MV-4-11 (cell line): ENCODE results near the gene ARPC4.
"Not testable (repeated sequence)": the region's sequence is repeated elsewhere in the genome, so short reads cannot be mapped to it uniquely, and the experiment has no call there.

Experiments used
- DNase-seq: peaks from one replicate; lab custom pipeline; 2025; lab: John Stamatoyannopoulos, UW

The ARPC4 gene

GRCh38 chr3:9770276-9770812, 22.5 kb upstream of the ARPC4 start:
- no peak for DNase-seq

GRCh38 chr3:9771007-9771406, 21.9 kb upstream of the ARPC4 start:
- DNase-seq, result not testable (repeated sequence)

- DNase-seq, result no peak
Observed at GRCh38 chr3:9776896-9777693, 15.8 kb upstream of the ARPC4 start.

- DNase-seq, result no peak
Observed at GRCh38 chr3:9777694-9778021, 15.2 kb upstream of the ARPC4 start.

- DNase-seq, result peak; percentile 33
Observed at GRCh38 chr3:9778143-9779074, 14.5 kb upstream of the ARPC4 start.

GRCh38 chr3:9779075-9779593, 13.7 kb upstream of the ARPC4 start:
- DNase-seq, result peak; percentile 37

GRCh38 chr3:9779721-9780457, 13.0 kb upstream of the ARPC4 start:
- DNase-seq, result peak; percentile 99

GRCh38 chr3:9780458-9780812, 12.4 kb upstream of the ARPC4 start:
- peak; percentile 63 for DNase-seq

GRCh38 chr3:9780910-9781309, 12.0 kb upstream of the ARPC4 start:
- no peak for DNase-seq

- DNase-seq, result peak; percentile 45
Observed at GRCh38 chr3:9781551-9781950, 11.3 kb upstream of the ARPC4 start.

GRCh38 chr3:9781978-9782603, 10.8 kb upstream of the ARPC4 start:
- no peak for DNase-seq

- peak; percentile 21 for DNase-seq
Observed at GRCh38 chr3:9782770-9783169, 10.1 kb upstream of the ARPC4 start.

GRCh38 chr3:9783954-9784353, 8.9 kb upstream of the ARPC4 start:
- no peak for DNase-seq

GRCh38 chr3:9784965-9785364, 7.9 kb upstream of the ARPC4 start:
- no peak for DNase-seq

GRCh38 chr3:9785602-9786001, 7.3 kb upstream of the ARPC4 start:
- no peak for DNase-seq

GRCh38 chr3:9786209-9786739, 6.6 kb upstream of the ARPC4 start:
- peak; percentile 8 for DNase-seq

- peak; percentile 8 for DNase-seq
Observed at GRCh38 chr3:9786825-9787669, 5.8 kb upstream of the ARPC4 start.

GRCh38 chr3:9787714-9788113, 5.2 kb upstream of the ARPC4 start:
- DNase-seq, result no peak

- no peak for DNase-seq
Observed at GRCh38 chr3:9791127-9791526, 1.8 kb upstream of the ARPC4 start.

GRCh38 chr3:9791790-9792404, 985 bp upstream of the ARPC4 start:
- no peak for DNase-seq
